22Rv1 (cell line): Measurements from ENCODE around the gene GRAMD4.

Source experiments
- H3K27ac ChIP-seq: fragments of 450-650 bp; 2 replicates; pipeline ENCODE4 v1.5.1; 2017
- CTCF ChIP-seq: fragments of 450-650 bp; IDR thresholded peaks from 2 replicates; pipeline ENCODE4 v1.5.1; 2017; ENCODE audit warnings: mild to moderate bottlenecking
- ZFX ChIP-seq: fragments of 450-650 bp; IDR thresholded peaks from 2 replicates; pipeline ENCODE4 v1.6.1; 2017; ENCODE audit warnings: antibody characterized with exemption, borderline replicate concordance

The GRAMD4 gene

GRCh38 chr22:46622081-46622521 is 1.9 kb downstream of the GRAMD4 start:
- TF ChIP-seq ZFX = no peak
- no peak for TF ChIP-seq CTCF

GRCh38 chr22:46625113-46625842 is 5.1 kb downstream of the GRAMD4 start:
- no peak for TF ChIP-seq ZFX
- no peak for TF ChIP-seq CTCF
- no peak overlapping the region for H3K27ac ChIP-seq

More at GRCh38 chr22:46622081-46622521, 1.9 kb downstream of the GRAMD4 start:
- no peak overlapping the region for H3K27ac ChIP-seq

- no peak for TF ChIP-seq ZFX
- TF ChIP-seq CTCF = no peak
- no peak overlapping the region for H3K27ac ChIP-seq
These were observed 5.7 kb downstream of the GRAMD4 start for GRCh38 chr22:46625843-46626349.

DNA sequence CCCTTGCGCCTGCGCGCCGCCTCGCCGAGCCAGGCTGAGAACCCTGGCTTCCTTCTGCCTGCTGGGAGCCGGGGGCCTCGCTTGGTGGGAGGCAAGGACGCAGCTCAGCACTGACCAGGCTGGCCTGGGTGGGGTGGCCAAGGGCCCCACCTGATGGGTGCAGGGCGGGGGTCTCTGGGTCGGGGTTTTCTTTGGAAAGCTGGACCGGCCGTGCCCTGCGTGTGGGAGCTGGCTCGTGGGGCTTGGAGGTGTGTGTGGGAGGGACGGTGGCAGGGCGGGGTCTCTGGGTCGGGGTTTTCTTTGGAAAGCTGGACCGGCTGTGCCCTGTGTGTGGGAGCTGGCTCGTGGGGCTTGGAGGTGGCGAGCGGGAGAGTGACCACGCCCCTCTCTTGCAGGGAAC is 6.2 kb downstream of the GRAMD4 start:
- no peak overlapping the region for H3K27ac ChIP-seq
- no peak for TF ChIP-seq ZFX
- no peak for TF ChIP-seq CTCF

- H3K27ac ChIP-seq = peak overlapping the region; percentile 61
- TF ChIP-seq ZFX = no peak
- no peak for TF ChIP-seq CTCF
These were observed 7.0 kb downstream of the GRAMD4 start for GRCh38 chr22:46626911-46627805.

DNA sequence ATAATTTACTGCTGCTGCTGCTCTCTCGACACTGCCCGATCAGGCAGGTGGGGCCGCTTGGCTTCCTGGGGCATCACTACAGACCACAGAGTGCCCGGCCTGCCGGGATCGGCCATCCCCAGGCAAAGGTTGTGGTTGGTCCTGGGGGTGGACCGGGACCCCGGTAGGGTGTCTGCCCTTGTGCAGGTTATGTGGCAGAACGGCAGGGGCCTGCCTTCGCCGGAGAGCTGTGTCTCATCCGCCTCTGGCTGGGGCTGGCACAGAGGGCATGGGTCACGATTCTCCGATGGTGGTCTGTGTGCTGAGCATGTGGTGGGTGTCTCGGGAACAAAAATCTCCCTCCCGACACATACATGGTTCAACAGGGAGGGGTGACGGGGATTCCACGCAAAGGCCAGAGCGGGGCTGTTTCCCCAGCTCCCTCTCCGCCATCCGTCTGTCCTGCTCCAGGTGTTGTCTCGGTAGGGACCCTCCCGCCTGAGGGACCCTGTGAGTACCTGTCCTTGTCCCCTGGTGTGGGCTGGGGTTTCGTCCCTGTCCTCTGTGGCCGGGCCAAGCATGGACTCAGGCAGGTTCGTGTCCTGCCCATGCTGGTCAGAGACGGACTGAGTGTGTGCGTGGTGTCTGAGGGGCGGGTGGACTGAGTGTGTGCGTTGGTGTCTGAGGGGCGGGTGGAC is 7.8 kb downstream of the GRAMD4 start:
- peak overlapping the region; percentile 61 for H3K27ac ChIP-seq
- no peak for TF ChIP-seq CTCF
- no peak for TF ChIP-seq ZFX
